Ovary (tissue), 9 donors: ENCODE measurements around the gene TTC16. TPM values are rescaled to one million over a fixed set of nuclear protein-coding genes. Genes with fewer than 3 reads are reported as not detected.

Source experiments
- DNase-seq, 5 donors: peaks; one replicate each; pipeline ENCODE4 v3.0.0-alpha.2; 2019 to 2020
- H3K27ac ChIP-seq, 2 donors: fragments of 200-600 bp; one replicate each; pipeline versions ENCODE4 v1.5.1 to v1.8.0; 2019 to 2022
- H3K27me3 ChIP-seq: fragments of 200-600 bp; one replicate; pipeline ENCODE4 v1.8.0; 2022
- H3K36me3 ChIP-seq: fragments of 200-600 bp; sonication (generic); one replicate; pipeline ENCODE4 v1.5.1; 2019
- H3K4me1 ChIP-seq: one replicate; pipeline ENCODE4 v1.8.1; 2013; ENCODE audit warnings: mild to moderate bottlenecking, moderate library complexity; ENCODE audit not compliant: insufficient read depth
- H3K4me3 ChIP-seq: fragments of 200-600 bp; sonication (generic); one replicate; pipeline ENCODE4 v1.5.1; 2017
- H3K9me3 ChIP-seq, 2 donors: fragments of 200-600 bp in 1 of 2; sonication (generic) in 1 of 2; one replicate each; pipeline versions ENCODE4 v1.5.1 to v1.8.1; 2013 to 2019; ENCODE audit warnings: mild to moderate bottlenecking in 1 of 2, moderate library complexity in 1 of 2
- EP300 ChIP-seq: sonication (generic); formaldehyde crosslinking; IDR thresholded peaks from one replicate; pipeline ENCODE4 v1.6.1; 2017; ENCODE audit warnings: antibody characterized with exemption
- POLR2A ChIP-seq: fragments of 450-650 bp; IDR thresholded peaks from one replicate; pipeline ENCODE4 v1.6.1; 2017; ENCODE audit warnings: antibody characterized with exemption, mild to moderate bottlenecking, moderate library complexity
- WGBS, 3 donors: extraction: QIAGEN DNeasy Blood & Tissue Kit in 1 of 3; methylation state at CpG; one replicate each; pipeline versions ENCODE4 v1.1.5 to v1.1.7; 2013 to 2017; 5-methylcytosine and 5-hydroxymethylcytosine counted together
- intact Hi-C, 4 donors: fragments of 100-400 bp; cut with DNase I; formaldehyde crosslinking; loops; one replicate each; pipeline versions ENCODE4 v1.11.0 to v1.15.1; 2022 to 2023
- polyA plus RNA-seq, 2 donors: library from polyadenylated mRNA; stranded (reverse); fragments of 200-250 nt in 1 of 2; fragments of 350-450 nt in 1 of 2; fragmentation: Illumina TruSeq in 1 of 2; extraction: RNeasy Lipid Tissue Mini Kit (QIAGEN cat#74804) in 1 of 2; gene quantifications; one replicate each; pipeline ENCODE4 v1.2.3, GENCODE V29; 2013 to 2014
- total RNA-seq, 7 donors: library from RNA; depleted of rRNA in 2 of 7; stranded (reverse); fragments of >200 nt in 2 of 7; fragmentation: NEBNext Ultra II Directional in 3 of 7; extraction: Animal tissue kit (Norgen Biotek cat#: 25700) in 3 of 7; gene quantifications; one replicate each; pipeline versions ENCODE4 v1.1.0 to v1.2.4, GENCODE V29; 2016 to 2023
- TF ChIP-seq, protein P1 (sequence below), 3 donors: fragments of 450-650 bp in 2 of 3; fragments of 200-600 bp in 1 of 3; IDR thresholded peaks; one replicate each; pipeline versions ENCODE4 v1.5.1 to v1.8.0; 2016 to 2022; ENCODE audit warnings: antibody characterized with exemption in 3 of 3, mild to moderate bottlenecking in 1 of 3
- donor health status: DM: no; HTN: no; CAD: no; lungs with moderate emphysema.
- donor health status: DM: no; HTN: no; CAD: no.
- donor health status: Bipolar disorder and iron deficiency.
- donor health status: DM: yes; HTN: yes; CAD: no.
- donor health status: DM: no; HTN: no; CAD: no.
- donor health status: DM: yes; HTN: yes; CAD: no.

Gene TTC16
- total and polyA plus RNA-seq, 9 donors: under 0.01 to 5.9 (median 0.21) TPM; not detected in 3

DNA sequence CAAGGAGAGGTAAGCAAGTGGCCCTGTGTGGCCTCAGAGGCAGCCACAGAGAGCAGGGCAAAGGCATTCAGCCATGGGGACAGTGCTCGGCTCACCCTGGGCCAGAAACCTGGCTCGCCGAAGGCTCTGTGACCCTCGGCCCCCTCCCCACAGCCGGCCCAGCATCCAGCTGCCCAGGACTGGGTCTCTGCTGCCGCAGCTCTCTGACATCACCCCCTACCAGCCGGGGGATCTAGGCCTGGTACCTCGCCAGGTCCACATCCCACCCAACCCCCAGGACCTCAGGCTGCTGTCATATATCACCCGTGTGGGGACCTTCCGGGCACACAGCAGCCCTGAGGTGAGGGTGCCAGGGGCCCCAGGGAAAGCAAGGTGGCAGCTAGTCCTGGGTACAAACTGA lies 3.0 kb upstream of the TTC16 start:
- Histone ChIP-seq H3K4me1 (peaks cover 8% of the 10 kb centered on the region), H3K27ac (no peak overlapping the region), H3K9me3 (no peaks in the 10 kb centered on the region), H3K4me3 (no peak overlapping the region), H3K27me3 (no peaks in the 10 kb centered on the region), H3K36me3 (no peaks in the 10 kb centered on the region)
- WGBS, 3 donors: 89 to 92% (median 91%) methylated on average over 9 to 10 of the region's 10 CpGs
- intact Hi-C loops: no loop called here
- TF ChIP-seq POLR2A (no peak), EP300 (no peak)
- TF ChIP-seq, protein P1, sequence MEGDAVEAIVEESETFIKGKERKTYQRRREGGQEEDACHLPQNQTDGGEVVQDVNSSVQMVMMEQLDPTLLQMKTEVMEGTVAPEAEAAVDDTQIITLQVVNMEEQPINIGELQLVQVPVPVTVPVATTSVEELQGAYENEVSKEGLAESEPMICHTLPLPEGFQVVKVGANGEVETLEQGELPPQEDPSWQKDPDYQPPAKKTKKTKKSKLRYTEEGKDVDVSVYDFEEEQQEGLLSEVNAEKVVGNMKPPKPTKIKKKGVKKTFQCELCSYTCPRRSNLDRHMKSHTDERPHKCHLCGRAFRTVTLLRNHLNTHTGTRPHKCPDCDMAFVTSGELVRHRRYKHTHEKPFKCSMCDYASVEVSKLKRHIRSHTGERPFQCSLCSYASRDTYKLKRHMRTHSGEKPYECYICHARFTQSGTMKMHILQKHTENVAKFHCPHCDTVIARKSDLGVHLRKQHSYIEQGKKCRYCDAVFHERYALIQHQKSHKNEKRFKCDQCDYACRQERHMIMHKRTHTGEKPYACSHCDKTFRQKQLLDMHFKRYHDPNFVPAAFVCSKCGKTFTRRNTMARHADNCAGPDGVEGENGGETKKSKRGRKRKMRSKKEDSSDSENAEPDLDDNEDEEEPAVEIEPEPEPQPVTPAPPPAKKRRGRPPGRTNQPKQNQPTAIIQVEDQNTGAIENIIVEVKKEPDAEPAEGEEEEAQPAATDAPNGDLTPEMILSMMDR (IDR thresholded peaks at IDR 0.05): no peak
- DNase-seq: no peak

DNA sequence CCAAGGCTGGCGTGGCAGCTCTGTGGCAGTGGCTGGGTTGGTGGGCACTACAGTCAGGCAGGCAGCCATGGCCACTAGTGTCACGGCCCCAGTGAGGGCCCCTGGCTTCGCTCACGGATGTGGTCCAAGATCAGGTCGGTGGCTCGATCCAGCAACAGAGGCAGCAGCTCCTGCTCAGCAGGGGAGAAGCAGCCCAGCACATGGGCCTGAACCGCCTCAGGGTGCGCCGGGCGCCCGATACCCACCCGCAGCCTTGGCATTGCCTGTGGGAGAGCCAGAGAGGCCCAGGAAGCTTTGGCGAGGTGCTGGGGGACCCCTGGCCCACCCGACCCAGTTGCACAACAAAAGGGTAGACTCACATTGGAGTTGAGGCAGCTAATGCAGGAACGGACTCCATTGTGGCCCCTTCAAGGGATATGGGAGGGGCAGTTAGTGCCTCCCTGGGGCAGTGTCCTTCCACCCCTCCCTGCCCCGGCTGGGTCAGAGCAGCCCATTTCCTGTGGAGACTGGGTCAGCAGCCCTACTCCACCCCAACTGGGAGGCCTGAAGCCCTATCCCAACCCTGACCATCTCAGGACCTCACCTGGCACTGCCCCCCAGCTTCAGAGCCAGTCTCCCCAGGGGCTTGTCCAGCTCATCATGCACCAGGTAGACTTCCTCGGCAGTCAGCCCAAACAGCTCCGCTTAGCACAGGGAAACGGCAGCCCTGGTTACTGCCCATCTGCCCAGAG lies 1.7 kb upstream of the TTC16 start:
- no peaks in the 10 kb centered on the region for H3K36me3 ChIP-seq
- H3K4me3 ChIP-seq: peak overlapping the region; percentile 77
- H3K9me3 ChIP-seq: no peaks in the 10 kb centered on the region
- WGBS, 3 donors: 72 to 78% (median 74%) methylated on average over 16 to 19 of the region's 19 CpGs
- intact Hi-C loops: no loop called here
- no peak for DNase-seq
- TF ChIP-seq POLR2A (no peak), EP300 (no peak)
- TF ChIP-seq, protein P1 (IDR thresholded peaks at IDR 0.05): no peak
- no peak overlapping the region for H3K27ac ChIP-seq
- peaks cover 8% of the 10 kb centered on the region for H3K4me1 ChIP-seq
- no peaks in the 10 kb centered on the region for H3K27me3 ChIP-seq

DNA sequence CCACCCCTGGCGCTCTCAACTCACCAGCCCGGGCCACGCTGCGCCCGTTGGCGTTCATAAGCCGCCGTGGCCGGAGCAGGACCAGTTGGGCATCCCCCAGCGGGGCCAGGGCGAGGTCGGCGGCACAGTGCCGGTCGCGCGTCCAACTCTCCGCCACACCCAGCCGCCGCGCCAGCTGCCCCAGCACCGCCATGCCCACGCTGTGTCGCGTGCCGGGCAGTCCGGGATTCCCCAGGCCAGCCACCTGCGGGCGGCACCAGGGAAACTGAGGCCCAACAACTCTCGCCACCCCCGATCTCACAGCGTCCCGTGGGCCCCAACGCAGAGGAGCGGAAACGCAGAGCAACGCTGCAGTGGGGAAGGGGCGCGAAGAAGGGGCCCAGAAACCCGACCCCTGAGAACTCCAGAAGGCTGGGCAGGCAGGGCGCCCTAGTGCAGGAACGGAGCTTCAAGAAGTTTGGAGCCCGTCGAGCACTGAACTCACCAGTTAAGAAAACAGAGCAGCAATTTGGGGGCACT lies 869 bp upstream of the TTC16 start:
- Histone ChIP-seq H3K4me1 (peaks cover 8% of the 10 kb centered on the region), H3K27me3 (no peaks in the 10 kb centered on the region), H3K27ac (peak overlapping the region in 1 of 2 donors; percentile 71), H3K9me3 (no peaks in the 10 kb centered on the region), H3K36me3 (no peaks in the 10 kb centered on the region), H3K4me3 (peak overlapping the region; percentile 77)
- TF ChIP-seq, protein P1 (IDR thresholded peaks at IDR 0.05): no peak
- TF ChIP-seq EP300 (no peak), POLR2A (no peak)
- DNase-seq: peak in 2 of 5 donors; percentile 50 to 57
- intact Hi-C loops: no loop called here
- 0% methylated on average over 23 to 44 of the region's 44 CpGs for WGBS, 3 donors

DNA sequence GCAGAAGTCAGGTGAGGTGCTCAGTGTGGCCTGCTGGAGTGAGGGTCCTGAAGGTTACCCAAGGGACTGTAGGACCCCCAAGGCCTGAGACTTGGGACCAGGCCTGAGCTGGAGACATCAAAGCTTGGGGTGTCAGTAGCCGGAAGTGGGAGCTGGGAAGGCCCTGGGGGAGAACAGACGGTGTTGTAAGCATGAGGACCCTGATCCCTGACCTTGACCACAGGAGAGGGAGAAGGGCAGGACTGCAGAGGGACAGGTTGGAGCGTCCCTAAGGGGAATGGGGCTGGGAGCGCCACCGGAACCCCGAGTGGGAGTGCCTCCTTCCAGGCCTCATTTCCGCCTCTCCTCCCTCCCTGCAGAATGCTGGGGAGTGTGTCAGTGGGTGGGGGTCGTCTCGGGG lies 533 bp downstream of the TTC16 start:
- WGBS, 3 donors: 53 to 58% (median 57%) methylated on average over 9 of the region's 9 CpGs
- peaks cover 8% of the 10 kb centered on the region for H3K4me1 ChIP-seq
- no peaks in the 10 kb centered on the region for H3K27me3 ChIP-seq
- H3K9me3 ChIP-seq: no peaks in the 10 kb centered on the region
- intact Hi-C loops: no loop called here
- TF ChIP-seq POLR2A (no peak), EP300 (no peak)
- TF ChIP-seq, protein P1 (IDR thresholded peaks at IDR 0.05): no peak
- DNase-seq: no peak
- H3K27ac ChIP-seq: peak overlapping the region in 1 of 2 donors; percentile 71
- no peaks in the 10 kb centered on the region for H3K36me3 ChIP-seq
- no peak overlapping the region for H3K4me3 ChIP-seq
